WERI-Rb-1 (cell line): ENCODE measurements around the gene HDAC4.

Experiments
- DNase-seq: peaks from one replicate; pipeline ENCODE4 v3.0.0-alpha.2; 2020
- H3K27ac ChIP-seq: fragments of 250-450 bp; sonication (Bioruptor Pico); 2 replicates; pipeline ENCODE4 v1.5.1; 2020; ENCODE audit warnings: mild to moderate bottlenecking, moderate library complexity
- H3K27me3 ChIP-seq: fragments of 250-450 bp; sonication (Bioruptor Pico); 2 replicates; pipeline ENCODE4 v1.5.1; 2021; ENCODE audit warnings: mild to moderate bottlenecking, low read depth, moderate library complexity; ENCODE audit not compliant: insufficient read depth, severe bottlenecking
- H3K36me3 ChIP-seq: fragments of 250-450 bp; sonication (Bioruptor Pico); 2 replicates; pipeline ENCODE4 v1.5.1; 2020; ENCODE audit warnings: mild to moderate bottlenecking, moderate library complexity
- H3K4me3 ChIP-seq: 2 replicates; pipeline ENCODE4 v1.5.1; 2011; ENCODE audit warnings: low read depth, mild to moderate bottlenecking, control low read depth, low read length
- H3K9me3 ChIP-seq: fragments of 250-450 bp; sonication (Bioruptor Pico); 2 replicates; pipeline ENCODE4 v1.5.1; 2021; ENCODE audit warnings: mild to moderate bottlenecking, moderate library complexity; ENCODE audit not compliant: severe bottlenecking
- TF ChIP-seq, protein P1 (sequence below): IDR thresholded peaks from 2 replicates; pipeline ENCODE4 v1.5.1; 2011; ENCODE audit warnings: low read depth, mild to moderate bottlenecking, control low read depth, inconsistent platforms, low read length

The HDAC4 gene

GRCh38 chr2:239145601-239146000 is 255.2 kb downstream of the HDAC4 start:
- Histone ChIP-seq H3K27ac (no peak overlapping the region), H3K9me3 (no peaks in the 10 kb centered on the region), H3K36me3 (no peaks in the 10 kb centered on the region; the same call in 1 of the 2 replicates), H3K4me3 (no peak overlapping the region), H3K27me3 (no peaks in the 10 kb centered on the region)
- TF ChIP-seq, protein P1, sequence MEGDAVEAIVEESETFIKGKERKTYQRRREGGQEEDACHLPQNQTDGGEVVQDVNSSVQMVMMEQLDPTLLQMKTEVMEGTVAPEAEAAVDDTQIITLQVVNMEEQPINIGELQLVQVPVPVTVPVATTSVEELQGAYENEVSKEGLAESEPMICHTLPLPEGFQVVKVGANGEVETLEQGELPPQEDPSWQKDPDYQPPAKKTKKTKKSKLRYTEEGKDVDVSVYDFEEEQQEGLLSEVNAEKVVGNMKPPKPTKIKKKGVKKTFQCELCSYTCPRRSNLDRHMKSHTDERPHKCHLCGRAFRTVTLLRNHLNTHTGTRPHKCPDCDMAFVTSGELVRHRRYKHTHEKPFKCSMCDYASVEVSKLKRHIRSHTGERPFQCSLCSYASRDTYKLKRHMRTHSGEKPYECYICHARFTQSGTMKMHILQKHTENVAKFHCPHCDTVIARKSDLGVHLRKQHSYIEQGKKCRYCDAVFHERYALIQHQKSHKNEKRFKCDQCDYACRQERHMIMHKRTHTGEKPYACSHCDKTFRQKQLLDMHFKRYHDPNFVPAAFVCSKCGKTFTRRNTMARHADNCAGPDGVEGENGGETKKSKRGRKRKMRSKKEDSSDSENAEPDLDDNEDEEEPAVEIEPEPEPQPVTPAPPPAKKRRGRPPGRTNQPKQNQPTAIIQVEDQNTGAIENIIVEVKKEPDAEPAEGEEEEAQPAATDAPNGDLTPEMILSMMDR: no peak
- DNase-seq: no peak

DNA sequence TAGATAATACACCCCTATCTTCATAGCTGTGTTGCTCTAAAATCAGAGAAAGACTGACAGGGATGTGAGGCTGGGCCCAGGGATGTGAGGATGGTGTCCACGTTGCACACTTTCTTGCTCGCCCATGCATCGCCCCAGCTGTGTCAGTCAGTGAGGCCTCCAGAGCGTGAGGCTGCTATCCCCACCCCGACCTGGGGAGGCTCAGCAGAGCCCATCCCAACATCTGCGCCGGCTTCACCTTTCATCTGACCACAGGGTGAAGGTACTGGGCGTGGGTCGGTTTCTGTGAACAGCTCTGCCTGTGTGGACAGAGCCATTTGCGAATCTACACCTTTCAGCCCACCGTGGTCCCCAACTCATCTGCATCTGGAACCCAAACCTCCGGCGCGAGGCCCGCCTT is 255.7 kb downstream of the HDAC4 start:
- TF ChIP-seq, protein P1: no peak
- no peaks in the 10 kb centered on the region for H3K9me3 ChIP-seq
- no peaks in the 10 kb centered on the region for H3K27me3 ChIP-seq
- H3K4me3 ChIP-seq: no peak overlapping the region
- no peak overlapping the region for H3K27ac ChIP-seq
- DNase-seq: no peak
- H3K36me3 ChIP-seq: no peaks in the 10 kb centered on the region; the same call in 1 of the 2 replicates

DNA sequence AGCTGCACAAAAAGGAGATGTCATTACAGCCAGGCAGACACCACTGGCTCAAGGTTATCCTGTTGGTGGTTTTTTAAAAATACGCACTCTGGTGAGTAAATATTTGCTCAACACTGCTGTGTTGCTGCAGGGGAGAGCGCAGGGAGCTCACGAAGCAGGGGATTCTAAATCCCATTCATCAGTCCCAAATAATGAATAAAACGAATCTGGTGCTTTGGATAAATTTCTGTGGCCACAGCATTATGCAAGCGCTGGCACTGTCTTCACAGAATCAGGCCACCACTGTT is 256.2 kb downstream of the HDAC4 start:
- Histone ChIP-seq H3K9me3 (no peaks in the 10 kb centered on the region), H3K36me3 (no peaks in the 10 kb centered on the region; the same call in 1 of the 2 replicates), H3K27ac (no peak overlapping the region), H3K27me3 (no peaks in the 10 kb centered on the region), H3K4me3 (no peak overlapping the region)
- TF ChIP-seq, protein P1: no peak
- no peak for DNase-seq

GRCh38 chr2:239143858-239144712 is 256.7 kb downstream of the HDAC4 start:
- TF ChIP-seq, protein P1: peak; percentile 90
- DNase-seq: peak; percentile 40
- Histone ChIP-seq H3K27me3 (no peaks in the 10 kb centered on the region), H3K9me3 (no peaks in the 10 kb centered on the region), H3K27ac (no peak overlapping the region), H3K36me3 (no peaks in the 10 kb centered on the region; the same call in 1 of the 2 replicates), H3K4me3 (no peak overlapping the region)

DNA sequence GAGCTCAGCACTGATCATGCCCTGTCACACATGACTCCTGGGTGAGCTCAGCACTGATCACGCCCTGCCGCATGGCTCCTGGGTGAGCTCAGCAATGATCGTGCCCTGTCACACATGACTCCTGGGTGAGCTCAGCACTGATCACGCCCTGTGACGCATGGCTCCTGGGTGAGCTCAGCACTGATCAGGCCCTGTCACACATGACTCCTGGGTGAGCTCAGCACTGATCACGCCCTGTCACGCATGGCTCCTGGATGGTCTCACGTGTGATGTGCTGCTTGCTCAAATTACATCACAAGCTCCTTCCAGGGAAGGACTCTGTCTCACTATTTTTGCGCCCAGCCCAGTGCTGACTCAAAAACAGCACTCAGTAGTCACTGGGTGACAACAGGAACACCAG is 258.0 kb downstream of the HDAC4 start:
- no peaks in the 10 kb centered on the region; the same call in 1 of the 2 replicates for H3K36me3 ChIP-seq
- no peak overlapping the region for H3K4me3 ChIP-seq
- no peak for DNase-seq
- TF ChIP-seq, protein P1: no peak
- no peak overlapping the region for H3K27ac ChIP-seq
- H3K27me3 ChIP-seq: no peaks in the 10 kb centered on the region
- no peaks in the 10 kb centered on the region for H3K9me3 ChIP-seq

DNA sequence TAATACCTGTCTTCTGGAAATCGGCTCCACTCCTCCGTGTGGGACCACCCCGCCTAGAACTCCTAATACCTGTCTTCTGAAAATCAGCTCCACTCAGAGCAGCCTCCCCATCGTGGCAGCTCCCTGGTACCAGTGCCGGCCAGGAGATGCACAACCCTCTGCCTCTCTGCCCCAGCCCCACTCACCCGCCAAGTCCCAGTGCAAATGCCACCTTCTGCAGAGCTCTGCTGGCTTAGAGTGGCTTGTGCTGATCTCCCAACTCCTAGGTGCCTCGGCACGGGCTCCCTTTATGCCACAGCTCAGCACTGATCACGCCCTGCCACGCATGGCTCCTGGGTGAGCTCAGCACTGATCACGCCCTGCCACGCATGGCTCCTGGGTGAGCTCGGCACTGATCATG is 258.5 kb downstream of the HDAC4 start:
- TF ChIP-seq, protein P1: no peak

More for the DNA sequence above, 258.5 kb downstream of the HDAC4 start:
- H3K36me3 ChIP-seq: no peaks in the 10 kb centered on the region; the same call in 1 of the 2 replicates
- H3K9me3 ChIP-seq: no peaks in the 10 kb centered on the region
- H3K27ac ChIP-seq: no peak overlapping the region
- H3K27me3 ChIP-seq: no peaks in the 10 kb centered on the region
- DNase-seq: no peak
- no peak overlapping the region for H3K4me3 ChIP-seq
